HuH-7.5 (cell line): ENCODE measurements around the gene BCAS3.
"Not testable (repeated sequence)": the region's sequence is repeated elsewhere in the genome, so short reads cannot be mapped to it uniquely, and the experiment has no call there.

Experiments used
- DNase-seq: peaks from one replicate; pipeline ENCODE4 v3.0.0; 2011; ENCODE audit warnings: low spot score

BCAS3 gene

DNA sequence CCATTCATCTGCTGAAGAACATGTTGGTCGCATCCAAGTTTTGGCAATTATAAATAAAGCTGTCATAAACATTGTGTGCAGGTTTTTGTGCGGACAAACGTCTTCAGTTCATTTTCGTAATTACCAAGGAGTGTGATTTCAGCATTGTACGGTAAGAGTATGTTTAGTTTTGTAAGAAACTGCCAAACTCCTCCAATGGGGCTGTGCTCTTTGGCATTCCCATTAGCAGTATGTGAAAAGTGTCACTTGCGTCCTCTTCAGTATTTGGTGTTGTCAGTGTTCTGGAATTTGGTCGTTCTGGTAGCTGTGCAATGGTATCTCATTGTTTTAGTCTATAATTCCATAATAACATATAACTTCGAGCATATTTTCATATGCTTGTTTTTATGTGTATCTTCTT is 120.9 kb downstream of the BCAS3 start:
- no peak for DNase-seq

- no peak for DNase-seq
These were observed 124.7 kb downstream of the BCAS3 start for GRCh38 chr17:60802377-60802776.

DNA sequence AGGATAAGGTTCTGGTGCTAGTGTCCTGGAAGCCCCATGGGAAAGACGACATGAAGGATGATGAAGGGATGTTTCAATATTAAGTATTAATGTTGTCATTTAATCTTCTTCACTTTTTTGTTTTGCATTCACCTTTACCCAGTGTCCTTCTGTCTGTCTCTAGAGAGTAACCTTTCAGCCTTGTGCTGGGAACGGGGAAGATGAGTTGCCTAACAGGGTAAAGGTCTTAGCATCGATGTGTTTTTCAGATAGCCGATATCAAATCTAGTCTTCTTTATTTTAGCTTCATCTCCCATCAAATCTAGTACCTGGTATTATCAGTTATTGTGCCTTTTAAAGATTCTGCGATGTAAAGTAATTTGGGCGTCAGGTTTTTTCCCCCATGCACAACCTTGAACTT is 125.4 kb downstream of the BCAS3 start:
- no peak for DNase-seq

DNA sequence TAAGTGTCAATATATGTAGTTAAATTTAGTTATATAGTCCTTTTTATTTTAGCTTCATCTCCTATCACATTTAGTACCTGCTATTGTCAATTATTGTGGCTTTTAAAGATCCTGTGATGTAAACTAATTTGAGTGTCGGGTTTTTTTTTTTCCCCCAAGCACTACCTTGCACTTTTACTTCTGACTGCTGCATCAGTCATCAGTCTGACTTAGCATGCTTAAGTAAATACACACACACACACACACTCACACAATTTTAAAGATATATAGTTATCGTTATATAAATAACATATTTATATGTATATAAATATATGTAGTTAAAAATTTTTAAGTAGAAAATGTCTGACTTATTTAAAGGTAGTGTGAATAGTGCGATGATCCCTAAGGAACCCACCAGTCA is 127.2 kb downstream of the BCAS3 start:
- DNase-seq, result no peak

DNA sequence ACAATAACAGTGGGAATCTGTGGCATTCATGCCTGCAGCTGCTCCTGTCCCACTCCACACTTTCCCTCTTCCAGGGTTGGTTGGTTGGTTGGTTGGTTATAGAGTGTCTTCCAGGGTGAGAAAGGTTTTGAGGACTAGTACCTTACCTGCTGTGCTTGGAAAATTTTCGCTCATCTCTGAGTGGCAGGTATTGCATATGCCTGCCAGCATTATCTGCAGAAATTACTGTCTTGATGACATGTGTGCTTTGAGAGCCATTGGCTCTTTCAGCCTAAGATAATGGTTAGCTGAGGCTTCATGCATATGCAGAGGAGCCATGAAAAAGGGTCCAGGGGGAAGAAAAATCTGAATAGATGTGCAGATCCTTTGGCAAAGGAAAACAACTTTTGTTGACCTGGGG is 131.8 kb downstream of the BCAS3 start:
- no peak for DNase-seq

DNA sequence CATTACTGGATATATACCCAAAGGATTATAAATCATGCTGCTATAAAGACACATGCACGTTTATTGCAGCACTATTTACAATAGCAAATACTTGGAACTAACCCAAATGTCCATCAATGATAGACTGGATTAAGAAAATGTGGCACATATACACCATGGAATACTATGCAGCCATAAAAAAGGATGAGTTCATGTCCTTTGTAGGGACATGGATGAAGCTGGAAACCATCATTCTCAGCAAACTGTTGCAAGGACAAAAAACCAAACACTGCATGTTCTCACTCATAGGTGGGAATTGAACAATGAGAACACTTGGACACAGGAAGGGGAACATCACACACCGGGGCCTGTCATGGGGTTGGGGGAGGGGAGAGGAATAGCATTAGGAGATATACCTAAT is 137.3 kb downstream of the BCAS3 start:
- not testable (repeated sequence) for DNase-seq

- no peak for DNase-seq
These were observed 139.5 kb downstream of the BCAS3 start for GRCh38 chr17:60817192-60817591.

- no peak for DNase-seq
These were observed 141.9 kb downstream of the BCAS3 start for GRCh38 chr17:60819447-60820130.

- no peak for DNase-seq
These were observed 145.9 kb downstream of the BCAS3 start for GRCh38 chr17:60823515-60823914.

DNA sequence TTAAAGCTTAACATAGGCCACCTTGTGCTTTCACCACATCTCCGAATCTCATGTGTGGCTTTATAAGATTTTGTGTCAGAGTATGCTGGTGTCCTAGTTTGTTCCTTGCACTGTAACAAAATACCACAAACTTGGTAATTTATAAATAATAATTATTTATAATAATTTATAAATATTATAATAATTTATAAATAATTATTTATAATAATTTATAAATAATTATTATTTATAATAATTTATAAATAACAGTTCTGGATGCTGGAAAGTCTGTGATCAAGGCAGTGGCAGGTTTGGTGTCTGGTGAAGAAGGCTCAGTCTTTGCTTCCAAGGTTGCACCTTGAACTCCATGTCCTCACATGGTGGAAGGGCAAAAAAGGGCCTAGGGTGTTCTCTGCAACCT is 147.7 kb downstream of the BCAS3 start:
- DNase-seq, result no peak

GRCh38 chr17:60827943-60828342 is 150.3 kb downstream of the BCAS3 start:
- no peak for DNase-seq

- no peak for DNase-seq
These were observed 154.5 kb downstream of the BCAS3 start for GRCh38 chr17:60832151-60832585.

- DNase-seq, result no peak
These were observed 155.0 kb downstream of the BCAS3 start for GRCh38 chr17:60832631-60833030.

DNA sequence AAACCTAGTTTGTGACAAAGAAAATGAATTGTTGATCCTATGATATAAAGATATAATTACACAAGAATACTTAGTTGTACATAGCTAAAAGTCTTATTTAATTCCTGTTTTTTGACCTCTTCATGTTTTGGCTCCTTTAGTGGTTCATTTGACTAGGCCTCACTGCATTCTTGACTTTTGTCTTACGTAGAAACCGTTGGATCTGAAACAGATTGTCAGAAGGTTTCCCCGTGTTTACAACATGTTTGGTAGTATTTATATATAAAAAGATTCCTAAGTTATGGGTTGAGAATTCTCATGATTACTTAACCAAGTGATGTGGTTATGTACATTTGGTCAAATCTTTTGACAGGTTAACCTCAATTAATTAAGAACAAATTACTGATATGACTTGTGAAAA is 162.8 kb downstream of the BCAS3 start:
- no peak for DNase-seq

DNA sequence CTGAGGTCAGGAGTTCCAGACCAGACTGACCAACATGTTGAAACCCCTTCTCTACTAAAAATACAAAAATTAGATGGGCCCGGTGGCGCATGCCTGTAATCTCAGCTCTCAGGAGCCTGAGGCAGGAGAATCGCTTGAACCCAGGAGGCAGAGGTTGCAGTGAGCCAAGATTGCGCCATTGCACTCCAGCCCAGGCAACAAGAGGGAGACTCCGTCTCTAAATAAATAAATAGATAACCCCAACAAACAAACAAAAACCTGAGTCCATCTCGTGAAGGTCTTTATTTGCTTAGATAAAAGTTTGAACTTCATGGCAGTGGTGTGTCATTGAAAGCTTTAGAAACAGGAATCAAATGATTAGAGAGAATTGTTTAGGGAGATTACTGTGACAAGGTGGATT is 167.4 kb downstream of the BCAS3 start:
- DNase-seq, result no peak

DNA sequence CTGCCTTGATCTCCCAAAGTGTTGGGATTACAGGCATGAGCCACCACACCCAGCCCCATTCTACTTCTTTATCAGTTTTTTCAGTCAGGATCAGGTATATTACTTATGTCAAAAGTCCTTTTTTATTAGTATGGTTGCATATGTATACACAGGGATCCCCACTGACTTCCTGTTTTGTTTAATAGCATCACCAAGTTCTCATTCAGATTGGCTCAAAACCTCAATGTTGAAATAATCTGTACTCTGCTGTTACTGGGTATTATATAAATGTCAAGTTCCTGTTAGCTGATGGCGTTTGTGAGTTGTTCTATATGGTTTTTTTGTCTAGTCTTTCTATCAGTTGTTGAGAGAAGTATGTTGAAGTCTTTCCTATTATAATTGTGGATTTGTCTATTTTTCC is 168.5 kb downstream of the BCAS3 start:
- DNase-seq, result no peak

DNA sequence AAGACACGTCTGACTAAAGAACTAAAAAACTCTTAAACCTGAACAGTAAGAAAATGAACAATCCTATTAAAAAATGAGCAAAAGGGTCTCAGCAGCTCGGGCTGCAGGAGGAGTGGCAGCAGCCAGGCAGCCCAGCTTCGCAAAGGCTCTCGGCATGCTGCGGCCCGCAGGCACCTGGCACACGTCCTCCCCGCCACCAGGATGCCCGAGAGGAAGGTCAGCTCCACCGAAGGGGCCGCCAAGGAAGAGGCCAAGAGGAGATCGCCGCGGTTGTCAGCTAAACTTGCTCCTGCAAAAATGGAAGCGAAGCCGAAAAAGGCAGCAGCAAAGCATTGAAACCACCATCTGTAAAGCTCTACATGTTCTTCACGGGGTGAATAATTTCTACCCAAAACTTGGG is 173.5 kb downstream of the BCAS3 start:
- no peak for DNase-seq

DNA sequence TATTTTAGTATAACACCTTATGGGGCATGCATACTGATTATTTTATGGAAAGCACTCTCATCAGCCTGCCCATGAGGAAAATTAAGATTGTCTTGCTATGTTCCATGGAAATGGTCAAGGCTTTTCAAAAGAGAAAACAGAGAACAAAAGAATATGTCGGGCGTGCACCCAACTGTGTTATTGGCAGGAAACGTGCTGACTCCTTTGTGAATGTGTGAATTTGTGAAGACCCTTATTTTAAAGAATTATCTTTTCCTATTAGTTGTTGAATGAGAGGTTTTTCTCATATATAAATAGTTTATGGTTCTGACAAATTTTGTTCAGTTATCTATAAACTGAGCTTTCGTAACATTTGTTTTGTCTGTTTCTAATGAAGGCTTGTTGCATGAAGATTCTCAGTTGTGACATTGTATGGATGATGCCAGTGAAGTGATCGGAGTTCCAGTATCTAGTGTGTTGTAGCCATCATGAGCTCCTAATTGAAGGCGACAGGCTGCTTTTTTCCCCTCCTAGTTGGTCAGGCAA is 180.0 kb downstream of the BCAS3 start:
- DNase-seq, result no peak

DNA sequence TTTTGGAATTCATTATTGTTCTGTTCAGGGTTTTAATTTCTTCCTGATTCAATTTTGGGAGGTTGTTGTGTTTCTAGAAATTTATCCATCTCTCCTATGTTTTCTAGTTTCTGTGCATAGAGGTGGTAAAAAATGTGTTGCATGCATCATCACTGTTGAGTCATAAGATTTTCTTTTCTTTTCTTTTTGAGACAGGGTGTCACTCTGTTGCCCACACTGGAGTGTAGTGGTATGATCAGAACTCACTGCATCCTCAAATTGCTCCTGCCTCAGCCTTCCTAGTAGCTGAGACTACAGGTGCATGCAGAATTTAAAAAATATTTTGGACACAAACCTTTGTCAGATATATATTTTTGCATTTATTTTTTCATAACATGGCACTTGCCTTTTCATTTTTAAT is 184.8 kb downstream of the BCAS3 start:
- DNase-seq, result no peak

DNA sequence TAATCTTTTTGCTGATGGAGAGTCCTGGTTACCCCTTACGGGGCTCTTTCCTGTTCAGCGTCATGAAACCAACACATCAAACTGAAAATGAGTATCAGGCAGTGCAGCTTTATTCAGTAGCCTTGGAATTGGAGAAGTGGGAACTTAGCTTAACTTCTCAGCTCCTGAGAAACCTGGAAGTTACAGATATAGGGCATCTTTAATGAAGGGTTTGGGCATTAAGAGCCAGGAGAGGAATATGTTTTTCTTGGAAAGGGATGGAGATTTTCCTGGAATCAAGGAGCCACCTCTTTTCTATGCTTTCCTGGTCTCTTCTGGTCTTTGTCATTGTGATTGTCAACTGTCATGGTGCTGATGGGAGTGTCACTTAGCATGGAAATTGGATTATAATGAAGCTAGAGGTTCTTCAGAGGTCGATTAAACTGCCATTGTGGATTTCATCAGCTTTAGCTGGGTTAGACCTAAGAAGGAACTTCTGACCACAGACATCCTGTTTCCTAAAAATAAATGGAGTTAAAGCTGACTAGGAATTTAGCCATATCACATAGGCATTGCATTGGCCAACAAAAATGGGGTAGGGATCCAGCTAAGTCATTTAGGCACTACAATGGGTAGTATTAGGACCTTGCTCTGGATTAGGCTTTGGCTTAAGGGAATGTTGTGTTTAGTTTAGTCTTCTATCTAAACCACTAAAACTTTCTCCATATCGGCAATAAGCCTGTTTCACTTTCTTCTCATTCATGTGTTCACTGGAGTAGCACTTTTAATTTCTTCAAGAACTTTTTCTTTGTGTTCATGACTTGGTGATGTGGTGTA is 186.4 kb downstream of the BCAS3 start:
- DNase-seq, result no peak

GRCh38 chr17:60864708-60865005 is 187.0 kb downstream of the BCAS3 start:
- DNase-seq, result no peak

DNA sequence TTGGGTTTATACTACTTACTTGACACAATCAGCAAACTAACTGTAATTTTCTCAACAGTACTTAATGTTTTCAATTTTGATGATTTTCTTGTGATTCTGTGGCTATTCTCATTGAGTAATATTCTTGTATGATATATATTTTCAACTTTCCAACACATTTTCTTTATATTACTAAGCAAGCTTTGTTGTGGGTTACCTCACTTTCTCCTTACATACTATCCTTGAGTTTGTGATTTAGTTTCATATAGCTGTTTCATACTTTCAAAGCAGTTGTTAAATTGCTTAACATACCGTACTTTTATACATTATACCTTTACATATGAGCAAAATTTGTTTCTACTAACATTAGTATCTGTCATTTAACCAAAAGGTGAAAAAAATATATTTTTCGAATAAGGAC is 197.1 kb downstream of the BCAS3 start:
- DNase-seq, result no peak

GRCh38 chr17:60886731-60887613 is 209.3 kb downstream of the BCAS3 start:
- not testable (repeated sequence) for DNase-seq
